ENCODE results near the gene KIFAP3.
"Not testable (repeated sequence)": the region's sequence is repeated elsewhere in the genome, so short reads cannot be mapped to it uniquely, and the experiment has no call there.

KIFAP3 gene

DNA sequence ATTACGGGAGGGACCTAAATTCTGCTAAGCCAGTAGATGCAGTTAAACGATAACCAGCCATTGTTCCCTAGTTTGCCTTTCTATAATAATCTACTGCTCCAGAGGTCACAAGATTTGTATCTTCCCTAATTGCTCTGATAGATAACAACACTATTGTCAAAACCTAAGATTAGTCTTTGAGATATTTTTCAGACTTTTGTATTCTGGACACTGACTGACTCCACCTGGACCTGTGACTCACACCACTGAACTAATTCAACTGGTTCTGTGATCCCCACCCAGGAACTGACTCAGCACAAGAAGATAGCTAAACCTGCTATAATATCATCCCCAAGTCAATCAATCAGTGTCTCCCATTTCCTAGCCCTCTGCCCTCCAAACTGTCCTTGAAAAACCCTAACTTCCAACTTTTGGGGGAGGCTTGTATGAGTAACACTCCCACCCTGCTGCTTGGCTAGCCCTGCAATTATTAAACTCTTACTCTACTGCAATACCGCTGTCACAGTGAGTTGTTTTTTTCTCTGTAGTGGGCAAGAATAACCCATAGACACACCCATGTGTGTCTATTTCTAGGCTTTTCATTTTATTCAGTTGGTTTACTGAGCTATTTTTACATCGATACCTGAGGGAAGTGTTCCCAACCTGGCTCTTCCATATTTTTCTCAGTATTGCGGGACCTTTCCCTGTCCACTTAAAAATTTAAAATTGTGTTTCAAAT lies 11.2 kb downstream of the KIFAP3 start:
- ATAC-seq, result peak in 1 of 2 donors; percentile 32

DNA sequence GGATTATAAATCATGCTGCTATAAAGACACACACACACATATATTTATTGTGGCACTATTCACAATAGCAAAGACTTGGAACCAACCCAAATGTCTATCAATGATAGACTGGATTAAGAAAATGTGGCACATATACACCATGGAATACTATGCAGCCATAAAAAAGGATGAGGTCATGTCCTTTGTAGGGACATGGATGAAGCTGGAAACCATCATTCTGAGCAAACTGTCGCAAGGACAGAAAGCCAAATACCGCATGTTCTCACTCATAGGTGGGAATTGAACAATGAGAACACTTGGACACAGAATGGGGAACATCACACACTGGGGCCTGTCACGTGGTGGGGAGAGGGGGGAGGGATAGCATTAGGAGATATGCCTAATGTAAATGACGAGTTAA lies 12.8 kb downstream of the KIFAP3 start:
- not testable (repeated sequence) for ATAC-seq

- not testable (repeated sequence) for ATAC-seq
Observed at GRCh38 chr1:170060015-170060520, 14.4 kb downstream of the KIFAP3 start.

GRCh38 chr1:170049176-170049800 lies 25.2 kb downstream of the KIFAP3 start:
- no peak for ATAC-seq

DNA sequence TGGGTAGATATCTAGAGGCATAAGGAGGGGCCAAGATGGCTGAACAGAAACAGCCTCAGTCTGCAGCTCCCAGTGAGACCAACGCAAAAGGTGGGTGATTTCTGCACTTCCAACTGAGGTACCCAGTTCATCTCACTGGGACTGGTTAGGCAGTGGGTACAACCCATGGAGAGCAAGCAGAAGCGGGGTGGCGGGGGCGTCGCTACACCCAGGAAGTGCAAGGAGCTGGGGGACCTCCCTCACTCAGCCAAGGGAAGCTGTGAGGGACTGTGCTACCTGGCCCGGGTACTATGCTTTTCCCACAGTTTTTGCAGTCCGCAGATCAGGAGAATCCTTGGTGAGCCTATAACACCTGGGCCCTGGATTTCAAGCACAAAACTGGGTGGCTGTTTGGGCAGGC lies 26.0 kb downstream of the KIFAP3 start:
- no peak for ATAC-seq

GRCh38 chr1:170044187-170044586 lies 30.3 kb downstream of the KIFAP3 start:
- ATAC-seq, result no peak

DNA sequence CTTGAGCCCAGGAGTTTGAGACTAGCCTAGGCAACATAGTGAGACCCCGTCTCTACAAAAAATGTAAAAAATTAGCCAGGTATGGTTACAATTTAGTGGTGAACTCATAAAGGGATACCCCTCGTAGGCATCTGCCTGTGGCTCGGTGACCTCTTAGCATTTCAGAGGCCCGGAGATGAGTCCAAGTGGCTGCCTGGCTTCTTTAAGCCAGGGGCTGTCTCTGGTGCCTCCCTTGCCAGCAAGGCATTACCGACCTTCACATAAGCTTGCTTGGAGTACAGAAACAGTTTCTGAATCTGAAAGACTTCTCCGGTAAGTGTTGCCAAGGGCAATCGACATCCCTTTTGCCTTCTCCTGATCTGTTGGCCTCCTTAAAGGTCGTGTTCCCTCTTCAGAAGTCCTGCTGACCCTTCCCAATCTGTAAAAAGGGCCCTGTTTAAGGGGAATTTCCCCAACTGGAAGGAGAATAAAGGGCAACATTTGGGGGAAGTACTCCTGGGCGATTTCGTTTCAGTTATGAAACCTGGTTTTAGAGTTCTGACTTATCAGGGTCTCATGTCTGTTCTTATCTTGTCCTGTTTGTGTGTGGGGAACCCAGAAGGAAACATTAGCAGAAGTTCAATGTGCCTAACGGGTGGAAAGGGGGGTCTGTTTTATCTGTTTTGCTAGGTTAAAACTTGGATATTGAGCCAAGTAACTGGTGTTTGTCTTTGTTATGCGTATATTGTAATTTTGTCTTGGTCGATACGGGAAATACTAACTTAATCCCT lies 32.9 kb downstream of the KIFAP3 start:
- ATAC-seq, result no peak

- no peak for ATAC-seq
Observed at GRCh38 chr1:170032531-170033280, 41.8 kb downstream of the KIFAP3 start.

GRCh38 chr1:170030212-170030611 lies 44.3 kb downstream of the KIFAP3 start:
- ATAC-seq, result no peak

DNA sequence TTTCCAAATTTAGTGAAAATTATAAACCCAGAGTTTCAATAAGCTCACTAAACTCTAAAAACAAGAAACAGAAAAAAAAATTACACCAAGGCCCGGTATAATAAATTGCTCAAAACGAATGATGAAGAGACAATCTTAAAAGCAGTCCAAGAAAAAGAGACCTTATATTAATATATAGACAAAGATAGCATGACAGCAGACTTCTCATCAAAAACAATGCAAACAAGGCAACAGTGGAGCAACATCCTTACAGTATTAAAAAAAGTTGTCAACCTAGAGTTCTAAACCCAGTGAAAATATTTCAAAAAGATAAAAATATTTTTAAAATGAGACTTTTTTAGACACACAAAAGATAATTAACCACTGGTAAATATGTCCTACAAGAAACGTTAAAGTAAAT lies 46.7 kb downstream of the KIFAP3 start:
- ATAC-seq, result no peak

- ATAC-seq, result no peak
Observed at GRCh38 chr1:170020859-170021258, 53.6 kb downstream of the KIFAP3 start.

DNA sequence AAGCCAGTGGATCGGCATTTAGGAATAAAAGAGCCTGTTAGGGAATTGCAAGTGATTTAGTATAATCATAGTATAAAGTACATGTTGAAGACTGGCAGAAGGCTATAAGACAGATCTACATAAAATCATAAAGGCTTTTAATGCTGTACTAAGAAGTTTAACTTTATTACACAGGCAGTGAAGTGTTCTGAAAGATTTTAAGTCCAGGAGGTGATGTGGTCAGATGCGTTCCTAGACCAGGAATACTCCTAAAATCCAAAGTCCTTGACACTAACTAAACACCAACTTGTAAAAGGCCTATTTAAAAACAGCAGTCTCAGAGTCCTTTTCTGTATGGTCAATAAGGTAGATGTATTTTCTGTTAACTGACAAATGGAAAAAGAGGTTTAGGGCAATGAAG lies 57.0 kb downstream of the KIFAP3 start:
- ATAC-seq, result no peak

GRCh38 chr1:170012920-170013319 lies 61.6 kb downstream of the KIFAP3 start:
- no peak for ATAC-seq

DNA sequence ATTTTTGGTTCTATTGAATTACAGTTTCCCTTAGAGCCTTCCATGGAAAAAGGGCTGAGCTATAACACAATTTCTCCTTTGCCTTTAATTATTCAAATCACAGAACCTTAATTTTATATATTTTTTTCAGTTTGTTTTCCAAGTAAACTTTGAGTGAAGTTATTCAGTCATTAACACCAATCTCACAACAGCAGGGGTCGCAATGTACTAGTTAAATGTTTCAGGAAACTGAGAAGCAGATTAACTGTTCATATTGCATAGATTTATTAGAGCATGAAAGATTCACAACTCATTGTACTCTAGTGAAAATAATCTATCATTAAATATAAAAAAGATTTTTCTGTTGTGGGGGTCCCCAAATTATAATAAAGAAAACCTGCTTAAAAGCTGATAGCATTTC lies 64.1 kb downstream of the KIFAP3 start:
- ATAC-seq, result no peak

- ATAC-seq, result no peak
Observed at GRCh38 chr1:170009551-170009950, 64.9 kb downstream of the KIFAP3 start.

GRCh38 chr1:170008745-170009144 lies 65.8 kb downstream of the KIFAP3 start:
- not testable (repeated sequence) for ATAC-seq

DNA sequence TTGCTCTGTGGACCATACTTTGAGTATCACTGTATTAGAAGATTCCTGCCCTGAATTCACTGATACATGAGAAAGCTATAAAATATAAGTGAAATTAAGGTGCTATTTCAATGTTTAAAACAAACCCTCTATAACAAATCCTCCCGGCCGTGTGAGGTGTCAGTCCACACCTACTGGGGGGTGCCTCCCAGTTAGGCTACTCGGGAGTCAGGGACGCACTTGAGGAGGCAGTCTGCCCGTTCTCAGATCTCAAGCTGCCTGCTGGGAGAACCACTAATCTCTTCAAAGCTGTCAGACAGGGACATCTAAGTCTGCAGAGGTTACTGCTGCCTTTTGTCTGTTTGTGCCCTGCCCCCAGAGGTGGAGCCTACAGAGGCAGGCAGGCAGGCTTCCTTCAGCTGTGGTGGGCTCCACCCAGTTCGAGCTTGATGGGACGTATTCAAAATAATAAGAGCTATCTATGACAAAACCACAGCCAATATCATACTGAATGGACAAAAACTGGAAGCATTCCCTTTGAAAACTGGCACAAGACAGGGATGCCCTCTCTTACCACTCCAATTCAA lies 71.1 kb downstream of the KIFAP3 start:
- ATAC-seq, result not testable (repeated sequence)

DNA sequence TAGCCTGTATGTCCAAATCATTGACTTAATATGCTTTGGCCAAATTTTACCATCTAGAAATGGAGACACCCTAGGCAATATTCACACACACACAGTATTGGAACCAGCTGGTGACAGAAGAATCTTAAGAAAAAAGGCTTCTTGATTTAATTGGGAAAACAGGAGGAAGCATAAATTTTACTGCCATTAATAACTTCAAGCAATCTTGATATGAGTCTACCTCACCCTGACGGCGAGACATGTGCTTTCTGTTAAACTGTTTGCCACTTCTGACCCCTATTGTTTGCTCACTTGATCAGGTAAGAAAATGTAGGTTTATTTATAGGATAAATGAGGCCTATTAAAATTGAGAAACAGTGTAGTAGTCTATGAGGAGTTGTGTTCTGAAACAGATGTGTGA lies 73.2 kb downstream of the KIFAP3 start:
- ATAC-seq, result no peak

- ATAC-seq, result no peak
Observed at GRCh38 chr1:169999761-170000160, 74.7 kb downstream of the KIFAP3 start.

GRCh38 chr1:169999331-169999741 lies 75.2 kb downstream of the KIFAP3 start:
- ATAC-seq, result no peak

DNA sequence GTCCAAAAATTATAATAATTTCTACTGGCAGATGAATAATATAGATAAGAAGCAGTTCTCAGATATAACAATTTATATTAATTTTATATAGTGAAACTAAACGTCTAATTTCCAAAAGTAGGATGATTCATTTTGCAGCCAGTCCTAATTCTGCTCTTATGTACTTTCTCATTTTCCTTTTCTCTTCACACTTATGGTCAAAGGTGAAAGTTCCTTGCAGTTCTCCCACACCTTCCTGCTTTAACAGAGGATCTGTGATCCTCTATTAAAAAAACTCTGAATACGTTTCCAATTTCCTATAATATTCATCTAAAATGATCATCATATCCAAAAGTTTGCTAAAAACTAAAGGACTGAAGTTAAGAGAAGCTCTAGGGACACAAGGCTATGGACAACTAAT lies 78.5 kb downstream of the KIFAP3 start:
- ATAC-seq, result no peak

- no peak for ATAC-seq
Observed at GRCh38 chr1:169989246-169989645, 85.2 kb downstream of the KIFAP3 start.

DNA sequence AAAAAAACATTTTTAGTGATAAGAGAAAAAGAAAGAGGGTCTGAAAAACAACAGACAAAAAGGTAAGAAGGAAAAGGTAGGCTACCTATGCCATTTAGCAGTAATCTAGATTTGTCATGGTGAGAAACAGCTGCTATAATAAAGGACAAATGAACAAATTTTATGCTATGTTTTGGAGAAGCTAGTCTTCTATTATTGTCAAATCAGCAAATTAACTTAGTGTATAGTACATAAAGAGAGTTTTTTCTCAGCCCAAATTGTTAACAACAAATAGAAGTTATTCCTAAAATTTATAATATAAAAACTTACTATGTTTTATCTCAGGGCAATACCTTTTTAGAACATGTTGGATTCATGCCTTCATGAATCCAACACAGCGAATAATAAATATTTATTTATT lies 88.7 kb downstream of the KIFAP3 start:
- ATAC-seq, result no peak

All from activated CD4-positive, CD25-positive, alpha-beta regulatory T cell treated with anti-CD3 and anti-CD28 coated beads, Interleukin-2, amount 50 U/mL, for 24 hours (primary cell).